Cardiac septum (tissue), 1 donor: ENCODE measurements around the gene NPHP4. TPM values are rescaled to one million over a fixed set of nuclear protein-coding genes. Genes with fewer than 3 reads are reported as not detected.

Experiments used
- DNase-seq: peaks from one replicate; pipeline ENCODE4 v3.0.0-alpha.2; 2020; ENCODE audit warnings: low spot score
- intact Hi-C: fragments of 100-400 bp; cut with DNase I; formaldehyde crosslinking; loops from one replicate; pipeline ENCODE4 v1.14.0; 2022
- total RNA-seq: library from RNA; stranded (reverse); fragmentation: NEBNext Ultra II Directional; extraction: Animal tissue kit (Norgen Biotek cat#: 25700); gene quantifications from one replicate; pipeline ENCODE4 v1.2.1, GENCODE V29; 2021
- donor health status: DM: no; HTN: no; CAD: no.

The NPHP4 gene
- total RNA-seq, 1 donor from 2014 or later: 6.6 TPM

DNA sequence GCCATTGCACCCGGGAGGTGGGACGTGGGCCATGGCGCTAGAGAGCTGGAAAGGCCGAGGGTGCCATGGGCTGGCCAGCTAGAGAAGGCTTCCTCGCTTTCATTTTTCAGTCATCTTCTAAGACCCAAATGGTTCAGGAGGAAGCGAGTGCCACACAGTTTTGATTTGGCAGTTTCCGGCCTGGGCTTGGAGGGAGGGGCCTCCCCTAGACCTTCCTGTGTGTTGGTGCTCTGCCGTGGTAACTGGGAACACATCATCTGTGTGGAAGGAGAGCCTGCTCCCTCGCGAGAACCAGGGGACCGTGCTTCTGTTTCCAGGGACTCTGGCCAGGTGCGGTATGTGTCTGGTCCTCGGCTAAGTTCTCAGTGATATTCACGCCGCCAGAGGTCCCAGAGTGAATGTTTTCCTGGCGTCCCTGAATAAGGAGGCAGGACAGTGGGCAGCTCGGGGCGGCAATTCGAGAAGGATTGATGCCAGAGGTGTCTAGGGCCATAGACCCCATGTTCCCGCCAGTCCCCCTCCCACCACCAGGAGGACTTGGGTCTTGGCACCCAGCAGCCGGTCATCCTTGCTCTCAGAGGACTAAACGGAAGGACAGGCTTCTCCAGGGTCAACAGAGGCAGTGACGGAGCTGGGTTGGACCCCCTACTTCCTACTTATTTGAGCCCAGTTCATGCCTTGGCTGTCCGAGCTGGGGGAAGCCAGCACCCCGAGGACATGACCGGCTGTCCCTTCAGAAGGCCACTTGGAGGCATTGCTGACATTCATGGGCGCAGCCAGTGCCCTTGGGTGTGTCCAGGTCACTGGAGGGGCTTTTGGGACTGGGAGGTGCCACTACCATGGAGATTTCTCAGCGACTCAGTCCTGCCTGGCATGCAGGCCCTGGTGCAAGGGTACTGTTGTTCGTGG is 2.7 kb upstream of the NPHP4 start:
- intact Hi-C loops: no loop called here
- DNase-seq: peak; percentile 73

DNA sequence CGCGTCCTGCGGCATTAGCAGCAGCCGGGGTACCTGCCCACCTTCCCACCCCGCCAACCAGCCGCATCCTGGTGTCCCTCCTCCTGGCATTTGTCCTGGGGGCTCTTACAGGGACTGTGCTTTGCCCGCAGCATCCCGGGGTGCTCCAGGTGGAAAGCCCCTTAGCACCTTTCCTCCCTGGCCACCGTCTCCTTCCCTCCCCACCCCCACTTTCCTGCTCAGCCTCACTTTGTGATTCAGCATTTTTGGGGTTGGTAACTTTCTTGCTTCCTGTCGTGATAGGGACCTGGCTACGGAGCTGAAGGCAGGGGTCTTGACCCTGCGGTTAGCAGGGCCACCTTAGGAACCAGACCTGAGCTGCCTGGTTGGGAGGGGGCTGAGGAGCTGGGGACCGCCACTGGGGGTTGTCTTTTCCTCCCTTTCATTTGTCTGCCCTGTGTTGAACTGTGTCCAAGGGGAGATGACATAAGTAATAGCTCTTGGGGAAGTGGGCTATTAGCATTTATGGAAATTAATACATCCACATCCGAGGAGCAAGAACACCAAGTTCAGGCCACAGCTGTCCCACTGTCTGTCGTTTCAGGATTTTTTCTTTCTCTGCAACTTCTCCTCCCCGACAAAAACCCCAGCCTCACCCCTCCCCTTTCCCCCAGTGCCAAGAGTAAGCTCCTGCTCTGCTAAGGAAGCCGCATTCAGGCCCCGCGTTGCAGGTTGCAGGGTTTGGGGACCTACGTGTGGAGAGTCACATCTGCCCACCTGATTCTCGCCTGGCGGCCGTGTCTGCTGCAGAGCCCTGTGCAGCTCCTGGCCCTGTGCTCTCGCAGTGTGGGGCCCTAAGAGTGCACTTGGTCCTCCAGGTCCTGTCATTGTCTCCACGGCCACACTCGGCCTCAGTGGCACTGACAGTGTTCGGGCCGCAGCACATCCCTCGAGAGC is 1.6 kb upstream of the NPHP4 start:
- DNase-seq: peak; percentile 75
- intact Hi-C loops: no loop called here

DNA sequence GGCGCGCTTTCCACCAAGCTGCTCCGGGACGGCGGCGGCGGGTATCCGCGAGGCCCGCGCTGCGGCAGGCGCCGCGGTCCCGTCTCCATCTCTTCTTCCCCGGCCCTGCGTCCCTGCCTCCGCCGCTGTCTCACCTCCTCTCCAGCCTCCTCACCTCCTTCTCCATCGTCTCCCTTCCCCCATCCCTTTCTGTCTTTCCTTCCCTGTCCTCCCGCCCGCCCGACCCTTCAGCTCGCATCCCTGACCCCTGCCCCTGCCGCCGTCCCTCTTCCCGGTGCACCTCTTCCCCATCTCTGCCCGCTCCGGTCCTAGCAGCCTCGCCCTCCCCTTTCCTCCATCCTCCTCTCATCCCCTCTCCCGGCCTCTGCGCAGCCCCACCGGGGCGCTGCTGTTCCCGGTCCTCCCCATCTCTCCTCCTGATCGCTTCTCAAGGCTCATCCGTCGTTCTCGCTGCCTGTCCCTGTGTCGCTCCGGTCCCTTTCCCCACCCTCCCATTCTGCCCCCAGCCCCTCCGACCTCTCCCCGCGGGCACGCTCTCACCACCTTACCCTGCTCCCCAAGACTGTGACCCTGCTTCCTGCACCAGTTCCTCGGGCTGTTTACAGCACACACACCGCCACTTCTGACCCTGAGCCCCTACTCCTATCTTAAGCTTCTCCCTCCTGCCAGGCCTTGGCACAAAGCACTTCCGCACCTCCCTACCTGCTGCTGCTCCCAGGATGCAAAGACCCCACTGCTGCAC is 760 bp upstream of the NPHP4 start:
- DNase-seq: peak; percentile 62
- intact Hi-C loops: no loop called here

DNA sequence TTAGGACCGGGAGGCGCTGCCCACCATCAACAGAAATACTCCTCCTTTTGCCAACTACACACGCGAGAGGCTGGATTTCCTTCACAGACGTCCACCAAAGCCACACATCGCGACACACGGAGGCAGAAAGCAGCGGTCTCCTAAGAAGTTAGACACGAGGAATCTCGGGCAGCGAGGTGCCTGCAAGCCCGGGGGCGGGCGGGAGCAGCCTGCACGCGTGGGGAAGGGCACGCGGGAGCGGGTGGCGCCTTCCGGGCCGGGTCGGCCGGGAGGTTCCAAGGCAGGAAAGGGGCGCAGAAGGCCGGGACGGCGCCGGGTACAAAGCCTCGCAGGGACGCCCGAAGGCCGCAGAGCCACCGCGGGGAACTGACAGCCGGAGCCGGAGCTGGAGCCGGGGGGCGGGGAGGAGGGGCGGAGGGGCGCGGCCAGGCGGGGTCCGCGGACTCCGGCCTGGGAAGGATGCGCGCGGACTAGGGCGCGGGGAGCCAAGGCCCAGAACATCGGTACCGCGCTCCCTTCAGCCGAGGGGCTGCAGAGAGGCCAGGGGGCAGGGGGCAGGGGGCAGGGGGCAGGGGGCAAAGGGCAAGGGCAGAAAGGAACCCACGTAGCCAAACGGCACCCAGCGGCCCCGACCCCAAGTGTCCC is 722 bp downstream of the NPHP4 start:
- intact Hi-C loops: no loop called here
- peak; percentile 75 for DNase-seq

DNA sequence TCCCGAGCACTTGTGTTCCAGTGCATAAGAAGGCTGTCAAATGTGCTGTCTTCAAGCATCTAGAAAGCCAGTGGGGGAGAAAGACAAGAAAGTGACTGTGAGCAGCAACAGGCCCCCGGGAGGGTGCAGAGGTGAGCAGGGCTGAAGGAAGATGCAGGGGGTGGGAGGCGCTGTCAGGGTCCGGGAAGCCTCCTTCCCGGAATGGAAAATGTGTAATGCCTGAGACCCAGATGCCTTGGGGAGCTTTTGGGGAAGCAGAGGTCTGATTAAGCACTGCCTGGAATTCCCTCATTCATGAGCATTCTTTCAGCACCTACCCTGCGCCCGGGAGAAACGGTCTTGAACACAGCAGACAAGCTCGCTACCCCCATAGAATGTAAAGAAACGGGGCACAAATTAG is 1.3 kb downstream of the NPHP4 start:
- DNase-seq: no peak
- intact Hi-C loops: no loop called here

DNA sequence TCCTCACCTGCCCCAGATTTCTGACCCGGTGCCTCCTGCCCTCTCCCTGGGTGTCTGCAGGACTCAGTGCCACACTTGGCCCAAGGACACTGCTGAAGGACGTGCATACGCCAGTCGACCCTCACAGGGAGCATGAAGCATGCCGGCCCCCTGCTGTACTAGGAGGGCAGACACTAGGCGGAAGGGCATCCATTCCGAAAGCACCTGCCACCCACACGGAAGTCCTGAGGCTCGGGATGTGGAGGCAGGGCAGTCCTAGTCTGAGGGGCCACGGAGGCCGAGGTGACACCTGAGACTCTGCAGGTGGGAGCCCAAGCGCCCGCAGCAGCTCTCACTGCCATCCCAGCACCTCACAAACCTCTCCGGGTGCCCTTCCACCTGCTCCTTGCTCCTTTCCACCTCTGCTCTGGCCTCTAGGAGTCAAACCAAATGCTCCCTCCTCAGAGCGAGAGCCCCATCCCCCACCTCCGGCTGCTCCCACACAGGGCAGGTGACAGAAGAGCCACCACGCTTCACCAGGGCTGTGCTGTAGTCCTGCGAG is 2.4 kb downstream of the NPHP4 start:
- intact Hi-C loops: no loop called here
- peak; percentile 68 for DNase-seq

DNA sequence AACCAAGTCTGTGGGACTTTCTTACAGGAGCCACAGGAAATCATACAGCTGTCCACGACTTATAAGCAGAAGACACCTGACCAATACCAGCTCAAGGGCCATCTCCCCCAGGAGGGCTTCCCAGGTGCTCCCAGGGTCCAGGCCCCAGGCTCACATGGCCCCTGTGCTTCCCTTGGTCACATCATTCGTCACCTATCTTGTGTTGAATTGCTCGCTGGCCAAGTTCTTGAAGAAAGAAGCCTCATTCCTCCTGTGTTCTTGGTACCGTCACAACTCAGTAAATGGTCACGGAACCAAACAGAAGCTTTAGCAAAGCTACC is 3.0 kb downstream of the NPHP4 start:
- peak; percentile 43 for DNase-seq

DNA sequence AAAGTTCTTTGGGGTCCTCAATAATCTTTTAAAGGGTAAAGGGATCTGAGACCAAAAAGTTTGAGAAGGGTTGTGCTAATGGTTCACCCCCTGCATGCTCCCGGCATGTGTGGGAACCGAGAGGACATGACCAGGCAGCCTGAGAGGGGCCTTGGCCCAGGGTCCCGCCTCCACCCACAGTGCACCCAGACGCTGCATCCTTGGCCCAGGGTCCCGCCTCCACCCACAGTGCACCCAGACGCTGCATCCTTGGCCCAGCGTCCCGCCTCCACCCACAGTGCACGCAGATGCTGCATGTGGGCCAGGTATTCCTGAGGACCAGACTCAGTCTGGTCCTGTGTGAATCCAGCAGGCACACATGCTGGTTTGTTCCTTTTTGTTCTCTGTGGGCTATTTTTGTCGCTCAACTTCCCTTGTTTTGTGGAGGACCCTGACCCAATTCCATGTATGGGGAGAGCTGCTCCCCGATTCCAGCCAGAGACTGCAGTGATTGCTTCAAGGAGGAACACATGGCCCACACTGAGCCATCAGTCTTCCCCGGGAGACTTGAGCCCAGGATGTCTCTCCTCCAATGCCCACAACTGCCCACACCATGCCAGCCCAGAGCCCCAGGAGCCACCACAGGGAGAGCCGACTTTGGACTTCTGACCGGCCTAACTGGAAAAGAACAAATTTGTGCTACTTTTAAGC is 3.5 kb downstream of the NPHP4 start:
- intact Hi-C loops: no loop called here
- peak; percentile 41 for DNase-seq

More for the DNA sequence above, 3.0 kb downstream of the NPHP4 start:
- intact Hi-C loops: no loop called here

DNA sequence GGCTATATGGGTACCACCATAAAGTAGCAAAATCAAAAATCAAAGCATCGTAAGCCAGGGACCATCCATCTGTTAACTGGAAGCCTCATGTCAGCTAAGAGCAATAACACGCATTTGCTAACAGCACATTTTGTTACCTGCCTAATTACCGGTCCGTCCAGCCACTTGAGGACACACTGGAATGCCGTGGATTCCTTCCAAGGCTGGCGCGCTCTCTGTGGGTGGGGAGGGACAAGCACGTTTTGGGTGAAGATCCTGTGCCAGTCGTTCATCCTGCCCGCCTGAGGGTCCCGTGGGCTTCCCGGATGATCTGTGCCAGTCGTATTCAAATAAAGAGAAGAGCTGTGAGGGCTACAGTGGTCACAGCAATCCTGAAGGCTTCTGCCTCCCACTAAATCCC is 6.2 kb downstream of the NPHP4 start:
- intact Hi-C loops: no loop called here
- DNase-seq: peak; percentile 3

DNA sequence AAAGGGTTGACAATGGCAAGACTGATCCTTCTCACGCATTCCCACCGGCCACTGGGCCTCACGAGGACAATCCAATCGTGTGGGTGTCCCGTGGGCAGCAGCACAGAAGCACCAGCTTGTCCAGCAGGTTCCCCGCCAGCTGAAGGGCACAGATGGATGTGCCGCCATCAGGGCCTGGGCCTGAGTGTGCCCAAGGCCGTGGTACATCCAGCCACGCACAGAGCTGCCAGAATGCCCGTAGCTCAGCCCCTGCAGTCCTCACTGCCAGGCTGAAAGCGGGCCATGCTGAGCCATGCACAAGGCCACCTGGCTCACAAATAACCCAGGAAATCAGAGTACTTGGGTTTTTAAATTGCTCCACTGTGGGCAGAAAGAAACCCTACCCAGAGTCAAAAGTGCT is 7.0 kb downstream of the NPHP4 start:
- intact Hi-C loops: no loop called here
- DNase-seq: peak; percentile 41

DNA sequence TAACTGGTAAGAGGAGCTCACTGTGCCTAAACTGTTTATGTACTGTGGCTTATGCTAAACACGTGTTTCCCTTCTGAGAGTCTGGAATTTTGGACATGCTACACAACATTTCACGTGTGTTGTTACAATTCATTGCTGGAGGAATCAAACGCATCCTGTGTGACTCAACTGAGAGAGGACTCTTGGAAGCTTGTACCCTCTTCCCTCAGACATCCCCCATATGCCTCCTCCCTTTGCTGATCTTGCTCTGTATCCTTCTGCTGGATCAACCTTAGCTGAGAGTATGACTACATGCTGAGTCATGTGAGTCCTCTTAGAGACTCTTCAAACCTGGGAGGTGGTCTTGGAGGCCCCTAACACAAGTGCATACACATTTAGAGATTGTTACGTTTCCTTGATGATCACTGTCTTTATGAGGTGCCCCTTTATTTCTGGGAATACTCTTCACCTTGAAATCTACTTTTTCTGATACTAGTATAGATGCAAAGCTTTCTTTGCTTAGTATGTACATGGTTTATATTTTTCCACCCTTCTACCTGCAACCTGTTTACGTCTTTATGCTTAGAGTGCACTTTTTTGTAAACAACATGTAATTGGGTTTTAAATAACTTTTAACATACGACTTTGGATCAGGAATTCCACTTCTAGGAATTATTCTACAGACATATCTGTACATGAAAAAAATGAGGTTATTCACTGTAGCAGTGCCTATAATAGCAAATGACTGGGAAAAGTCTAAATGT is 8.7 kb downstream of the NPHP4 start:
- DNase-seq: no peak
- intact Hi-C loops: no loop called here

DNA sequence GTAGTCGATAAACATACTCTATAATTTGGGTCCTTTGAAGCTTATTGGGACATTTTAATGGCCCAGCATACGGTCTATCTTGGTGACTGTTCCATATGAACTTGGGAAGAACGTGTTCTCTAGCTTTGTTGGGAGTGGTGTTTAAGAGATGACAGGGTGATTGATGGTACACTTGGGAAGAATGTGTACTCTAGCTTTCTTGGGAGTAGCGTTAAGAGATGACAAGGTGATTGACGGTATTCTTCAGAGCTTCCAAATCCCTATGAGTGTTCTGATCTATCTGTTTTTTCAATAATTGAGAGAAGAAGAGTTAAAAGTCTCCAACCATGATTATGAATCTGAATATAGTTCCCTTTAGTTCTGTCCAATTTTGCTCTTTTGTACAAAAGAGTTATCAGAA is 9.4 kb downstream of the NPHP4 start:
- intact Hi-C loops: no loop called here
- DNase-seq: no peak

DNA sequence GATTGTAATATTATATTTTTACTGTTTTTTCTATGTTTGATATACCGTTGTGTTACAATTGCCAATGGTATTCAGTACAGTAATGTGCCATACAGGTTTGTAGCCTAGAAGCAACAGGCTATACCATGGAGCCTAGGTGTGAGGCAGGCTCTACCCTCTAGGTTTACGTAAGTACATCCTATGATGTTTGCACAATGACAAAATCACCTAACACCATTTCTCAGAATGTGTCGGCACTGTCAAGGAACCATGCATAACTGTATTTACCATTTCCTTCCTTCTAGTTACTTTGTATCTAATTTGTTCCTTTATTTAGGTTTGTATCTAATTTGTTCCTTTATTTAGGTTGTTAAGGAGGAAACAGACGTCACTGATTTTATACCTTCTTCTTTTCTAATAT is 9.9 kb downstream of the NPHP4 start:
- no peak for DNase-seq
- intact Hi-C loops: no loop called here

DNA sequence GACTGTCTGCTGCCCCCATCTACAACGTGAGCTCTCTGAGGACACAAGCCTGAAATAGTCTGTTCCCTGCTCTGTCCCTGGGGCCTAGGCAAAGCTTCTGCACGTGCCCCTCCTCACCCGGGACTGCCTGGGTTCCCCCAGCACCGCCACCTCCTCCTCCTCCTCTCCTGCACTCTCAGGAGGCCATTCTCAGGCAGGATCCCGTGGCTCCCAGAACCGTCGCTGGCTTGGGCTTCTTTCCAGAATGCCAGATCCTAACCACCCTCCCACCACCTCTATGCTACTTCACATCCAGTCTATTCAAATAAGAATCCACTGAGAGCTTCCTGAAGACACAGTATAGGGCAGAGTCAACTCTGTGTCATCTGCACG is 11.2 kb downstream of the NPHP4 start:
- intact Hi-C loops: no loop called here
- peak; percentile 55 for DNase-seq

DNA sequence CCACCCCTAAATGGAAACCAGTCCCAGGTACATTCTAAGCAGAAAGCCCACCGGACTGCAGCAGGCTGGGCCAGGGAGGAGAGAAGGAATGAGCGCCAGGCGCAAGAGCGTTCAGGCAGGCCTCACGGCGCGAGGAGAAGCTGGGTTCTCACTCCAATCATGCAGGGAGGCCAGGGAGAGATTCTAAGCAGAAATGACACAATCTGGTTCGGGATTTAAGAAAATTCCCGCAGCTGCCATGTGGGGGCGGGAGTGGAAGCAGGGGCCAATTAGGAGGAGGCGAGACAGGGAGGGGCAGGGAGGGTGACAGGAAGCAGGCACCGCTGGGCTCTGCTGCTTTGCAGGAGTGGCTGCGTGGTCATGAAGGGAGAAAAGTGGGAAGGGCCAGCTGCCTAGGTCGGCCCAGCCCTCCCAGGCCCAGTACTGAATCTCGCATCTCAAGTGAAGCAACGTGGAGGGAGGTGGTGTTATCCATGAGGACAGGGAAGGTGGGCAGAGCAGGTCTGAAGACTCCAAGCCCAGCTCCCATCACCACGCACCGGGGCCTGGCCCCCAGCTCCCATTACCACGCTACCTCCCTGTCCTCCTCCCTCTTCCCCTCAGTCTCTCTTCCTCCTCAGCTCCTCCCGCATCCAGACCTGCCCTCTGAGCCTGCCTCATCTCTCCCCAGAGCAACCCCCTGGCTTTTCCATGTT is 11.8 kb downstream of the NPHP4 start:
- intact Hi-C loops: no loop called here
- DNase-seq: peak; percentile 77

DNA sequence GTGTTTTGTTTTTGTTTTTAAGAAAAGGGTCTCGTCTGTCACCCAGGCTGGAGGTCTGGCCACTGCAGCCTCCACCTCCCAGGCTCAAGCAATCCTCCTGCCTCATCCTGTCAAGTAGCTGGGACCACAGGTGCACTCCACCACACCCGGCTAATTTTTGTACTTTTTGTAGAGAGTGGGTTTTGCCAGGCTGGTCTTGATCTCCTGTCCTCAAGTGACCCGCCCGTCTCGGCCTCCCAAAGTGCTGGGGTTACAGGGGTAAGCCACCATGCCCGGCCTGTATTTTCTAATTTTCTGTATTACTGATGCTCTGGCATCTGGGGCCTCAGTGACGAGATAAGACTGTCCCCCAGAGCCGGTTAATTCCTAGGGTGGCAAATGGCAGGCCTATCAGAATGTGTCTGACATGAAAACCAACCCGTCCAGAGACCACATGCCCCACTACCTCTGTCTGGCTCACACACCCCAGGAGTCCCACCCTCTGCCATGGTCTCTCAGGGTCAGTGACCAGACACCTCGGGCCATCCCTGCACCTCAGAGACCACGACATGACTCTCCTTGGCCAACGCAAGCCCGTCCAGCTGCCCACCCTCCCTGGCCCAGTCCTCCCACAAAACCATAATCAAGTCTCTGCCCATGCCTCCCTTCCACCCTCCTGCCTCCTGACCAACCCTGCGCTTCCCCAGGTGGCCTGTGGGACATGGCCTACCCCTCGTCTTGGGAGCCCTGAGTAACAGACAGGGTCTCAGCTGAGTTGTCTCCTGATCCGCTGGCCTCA is 12.5 kb downstream of the NPHP4 start:
- DNase-seq: peak; percentile 50
- intact Hi-C loops: loop anchor here (5.0 to 10.0 kb wide), 2 partner anchors 467 to 1325 kb away; partner anchors contain the start of gene AJAP1

DNA sequence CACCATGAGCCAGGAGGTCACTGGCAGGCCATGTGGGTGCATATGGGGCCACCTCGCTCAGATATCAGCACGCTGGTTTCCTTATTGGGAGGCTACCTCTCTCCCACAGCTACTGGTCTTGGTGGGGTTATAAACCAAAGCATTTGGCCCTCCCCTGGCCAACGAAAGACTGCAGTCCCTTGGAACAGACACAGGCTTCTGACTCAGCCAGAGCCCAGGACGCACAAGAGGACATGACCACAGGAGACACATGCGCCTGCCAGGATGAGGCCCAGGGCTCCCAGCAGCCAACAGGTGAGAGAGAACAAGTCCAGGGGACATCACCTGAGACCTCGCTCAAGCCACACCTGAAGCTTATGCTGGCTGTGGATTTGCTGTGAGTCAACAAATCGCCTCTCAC is 13.8 kb downstream of the NPHP4 start:
- intact Hi-C loops: loop anchor here (5.0 to 10.0 kb wide), 2 partner anchors 466 to 1324 kb away; partner anchors contain the start of gene AJAP1
- peak; percentile 31 for DNase-seq
